ENCODE results near the gene TGM3. TPM values are rescaled to one million over a fixed set of nuclear protein-coding genes. Genes with fewer than 3 reads are reported as not detected.

Gene TGM3
- total RNA-seq, 2 experiments from 2014 or later: not detected

- CTCF ChIA-PET: interaction anchor here (0.6 to 1.0 kb wide), 4 partner anchors 11 to 415 kb away, joined by 3 to 4 read pairs (median 4); no protein-coding TSS in a partner anchor
- intact Hi-C loops (cut with DNase I, micrococcal nuclease): loop anchor here (2.0 to 5.0 kb wide), 3 partner anchors 139 to 379 kb away; partner anchors contain the start of gene STK35 (in 1 of the 2)
Measured at GRCh38 chr20:2346188-2346587, 50.4 kb downstream of the TGM3 start.

DNA sequence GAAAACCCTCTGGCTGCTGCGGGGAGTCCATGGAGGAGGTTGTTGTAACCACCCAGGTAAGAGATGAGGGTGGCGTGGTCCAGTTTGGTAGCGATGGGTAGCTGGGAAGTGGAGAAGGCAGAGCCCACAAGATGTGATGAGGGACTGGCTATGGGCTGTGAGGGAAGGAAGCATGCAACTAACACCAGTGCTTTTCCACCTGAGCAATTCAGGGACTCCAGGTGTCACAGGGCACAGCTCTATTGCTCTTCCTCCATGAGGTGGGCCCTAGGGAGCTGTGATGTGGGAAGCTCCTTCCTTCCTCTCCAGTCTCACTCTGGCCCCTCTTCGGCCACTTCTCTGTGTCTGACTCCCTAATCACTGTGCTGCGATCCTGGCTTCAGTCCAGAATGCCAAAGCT is 52.5 kb downstream of the TGM3 start:
- Mint-ChIP-seq H3K4me1 (peaks cover 6% of the 10 kb centered on the region), H3K4me3 (no peak overlapping the region), H3K9me3 (ENCODE audit: low read depth) (no peaks in the 10 kb centered on the region), H3K27ac (no peak overlapping the region), H3K36me3 (ENCODE audit: low read depth) (no peaks in the 10 kb centered on the region), H3K27me3 (peaks cover 12% of the 10 kb centered on the region)
- intact Hi-C loops (cut with DNase I, micrococcal nuclease): loop anchor here in 1 of 2 experiments (5.0 kb wide), 1 partner anchor 381 kb away; no protein-coding TSS in a partner anchor
- DNase-seq (no peak), ATAC-seq (no peak)
- ChIA-PET POLR2A (no interaction called here), CTCF (interaction anchor here (1.1 to 3.3 kb wide), 2 partner anchors 9 to 104 kb away, joined by 3 to 11 read pairs; no protein-coding TSS in a partner anchor)

More at GRCh38 chr20:2346188-2346587, 50.4 kb downstream of the TGM3 start:
- POLR2A ChIA-PET: no interaction called here
- no peak overlapping the region for H3K4me3 Mint-ChIP-seq
- peaks cover 7% of the 10 kb centered on the region for H3K27me3 Mint-ChIP-seq
- DNase-seq (no peak), ATAC-seq (no peak)
- H3K27ac Mint-ChIP-seq: no peak overlapping the region
- H3K9me3 Mint-ChIP-seq (ENCODE audit: low read depth): no peaks in the 10 kb centered on the region
- no peaks in the 10 kb centered on the region for H3K4me1 Mint-ChIP-seq
- H3K36me3 Mint-ChIP-seq (ENCODE audit: low read depth): no peaks in the 10 kb centered on the region

DNA sequence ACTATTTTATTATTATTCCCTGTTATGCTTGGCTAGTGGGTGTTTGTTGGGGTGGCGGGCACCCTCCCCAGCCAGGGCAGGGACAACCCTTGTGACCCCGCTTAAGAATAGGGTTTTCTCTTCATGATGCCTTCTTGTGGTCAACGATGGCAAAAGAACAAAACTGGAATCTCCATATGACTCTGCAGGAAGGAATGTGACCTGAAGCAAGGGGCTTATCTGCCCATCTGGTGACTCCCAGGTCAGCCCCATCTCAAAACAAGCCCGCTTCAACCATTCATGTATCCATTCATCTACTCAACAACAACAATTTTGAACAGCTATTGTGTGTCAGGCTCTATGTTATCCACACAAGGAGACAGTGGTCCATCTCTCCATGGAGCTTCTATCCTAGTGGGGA is 54.0 kb downstream of the TGM3 start:
- H3K27me3 Mint-ChIP-seq: peaks cover 17% of the 10 kb centered on the region
- H3K4me3 Mint-ChIP-seq: no peak overlapping the region
- POLR2A ChIA-PET: no interaction called here
- CTCF ChIA-PET: interaction anchor here (0.8 to 3.3 kb wide), 5 partner anchors 20 to 142 kb away, joined by 3 to 11 read pairs (median 4); no protein-coding TSS in a partner anchor
- no peaks in the 10 kb centered on the region for H3K9me3 Mint-ChIP-seq (ENCODE audit: low read depth)
- no peaks in the 10 kb centered on the region for H3K36me3 Mint-ChIP-seq (ENCODE audit: low read depth)
- DNase-seq (no peak), ATAC-seq (no peak)
- no peak overlapping the region for H3K27ac Mint-ChIP-seq
- H3K4me1 Mint-ChIP-seq: peaks cover 6% of the 10 kb centered on the region
- intact Hi-C loops (cut with DNase I, micrococcal nuclease): loop anchor here in 1 of 2 experiments (5.0 kb wide), 1 partner anchor 382 kb away; no protein-coding TSS in a partner anchor

GRCh38 chr20:2350606-2351005 is 54.8 kb downstream of the TGM3 start:
- DNase-seq: no peak
- H3K4me1 Mint-ChIP-seq: peaks cover 6% of the 10 kb centered on the region
- ChIA-PET POLR2A (no interaction called here), CTCF (interaction anchor here (0.5 to 3.3 kb wide), 8 partner anchors 15 to 156 kb away, joined by 3 to 11 read pairs (median 3); no protein-coding TSS in a partner anchor)
- no peak overlapping the region for H3K27ac Mint-ChIP-seq
- no peaks in the 10 kb centered on the region for H3K36me3 Mint-ChIP-seq (ENCODE audit: low read depth)
- no peaks in the 10 kb centered on the region for H3K9me3 Mint-ChIP-seq (ENCODE audit: low read depth)
- intact Hi-C loops (cut with DNase I, micrococcal nuclease): loop anchor here in 1 of 2 experiments (1.0 kb wide), 1 partner anchor 143 kb away; no protein-coding TSS in a partner anchor
- peaks cover 17% of the 10 kb centered on the region for H3K27me3 Mint-ChIP-seq
- ATAC-seq: no peak
- H3K4me3 Mint-ChIP-seq: no peak overlapping the region

GRCh38 chr20:2353231-2353630 is 57.4 kb downstream of the TGM3 start:
- H3K27ac Mint-ChIP-seq: no peak overlapping the region
- ChIA-PET CTCF (interaction anchor here (1.5 kb wide), 1 partner anchor 26 kb away, joined by 4 read pairs; no protein-coding TSS in a partner anchor), POLR2A (interaction anchor here (0.8 kb wide), 1 partner anchor 68 kb away, joined by 10 read pairs; no protein-coding TSS in a partner anchor)
- no peak for ATAC-seq
- no peaks in the 10 kb centered on the region for H3K36me3 Mint-ChIP-seq (ENCODE audit: low read depth)
- H3K9me3 Mint-ChIP-seq (ENCODE audit: low read depth): no peaks in the 10 kb centered on the region
- H3K4me1 Mint-ChIP-seq: peaks cover 6% of the 10 kb centered on the region
- intact Hi-C loops (cut with DNase I, micrococcal nuclease): no loop called here
- no peak overlapping the region for H3K4me3 Mint-ChIP-seq
- no peak for DNase-seq
- H3K27me3 Mint-ChIP-seq: peaks cover 10% of the 10 kb centered on the region

DNA sequence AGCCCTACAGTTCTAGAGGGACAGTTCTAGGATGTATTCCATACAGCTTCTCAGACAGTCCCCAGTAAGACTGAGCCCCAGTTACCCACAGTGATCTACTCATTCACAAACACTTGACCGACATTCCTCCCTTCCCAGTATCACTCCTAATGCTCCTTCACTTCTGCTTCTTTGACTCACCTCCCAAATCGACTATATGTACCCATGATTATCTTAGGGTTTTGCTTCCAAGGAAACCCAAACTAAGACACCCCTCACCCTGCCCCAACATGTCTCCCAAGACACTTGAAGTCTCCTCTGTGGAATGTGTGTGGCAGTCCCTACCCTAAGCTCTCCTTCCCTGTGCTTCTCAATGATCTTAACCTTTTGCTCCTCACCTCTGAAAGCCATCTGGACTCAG is 61.3 kb downstream of the TGM3 start:
- ChIA-PET POLR2A (no interaction called here), CTCF (interaction anchor here (0.7 to 1.8 kb wide), 7 partner anchors 8 to 95 kb away, joined by 3 to 7 read pairs (median 4); no protein-coding TSS in a partner anchor)
- H3K9me3 Mint-ChIP-seq (ENCODE audit: low read depth): peaks cover 14% of the 10 kb centered on the region
- H3K4me1 Mint-ChIP-seq: peaks cover 3% of the 10 kb centered on the region
- H3K27ac Mint-ChIP-seq: no peak overlapping the region
- H3K27me3 Mint-ChIP-seq: peaks cover 19% of the 10 kb centered on the region
- no peak overlapping the region for H3K4me3 Mint-ChIP-seq
- no peak for DNase-seq
- ATAC-seq: no peak
- no peaks in the 10 kb centered on the region for H3K36me3 Mint-ChIP-seq (ENCODE audit: low read depth)
- intact Hi-C loops (cut with DNase I, micrococcal nuclease): no loop called here

- no peaks in the 10 kb centered on the region for H3K4me1 Mint-ChIP-seq
- H3K27ac Mint-ChIP-seq: no peak overlapping the region
- H3K36me3 Mint-ChIP-seq (ENCODE audit: low read depth): no peaks in the 10 kb centered on the region
- ChIA-PET POLR2A (no interaction called here), CTCF (interaction anchor here (0.8 to 1.8 kb wide), 4 partner anchors 9 to 94 kb away, joined by 3 to 7 read pairs (median 4); no protein-coding TSS in a partner anchor)
- H3K27me3 Mint-ChIP-seq: peaks cover 16% of the 10 kb centered on the region
- intact Hi-C loops (cut with DNase I, micrococcal nuclease): no loop called here
- DNase-seq (no peak), ATAC-seq (no peak)
- H3K9me3 Mint-ChIP-seq (ENCODE audit: low read depth): peaks cover 14% of the 10 kb centered on the region
- H3K4me3 Mint-ChIP-seq: no peak overlapping the region
Measured at GRCh38 chr20:2358006-2358405, 62.2 kb downstream of the TGM3 start.

- no peak for ATAC-seq
- Mint-ChIP-seq H3K4me3 (no peak overlapping the region), H3K27me3 (peaks cover 15% of the 10 kb centered on the region), H3K4me1 (no peaks in the 10 kb centered on the region), H3K9me3 (ENCODE audit: low read depth) (peaks cover 14% of the 10 kb centered on the region), H3K27ac (no peak overlapping the region), H3K36me3 (ENCODE audit: low read depth) (no peaks in the 10 kb centered on the region)
- ChIA-PET CTCF (interaction anchor here (0.8 to 1.2 kb wide), 3 partner anchors 21 to 105 kb away, joined by 3 to 5 read pairs (median 5); no protein-coding TSS in a partner anchor), POLR2A (interaction anchor here (0.8 kb wide), 1 partner anchor 105 kb away, joined by 6 read pairs; no protein-coding TSS in a partner anchor)
- DNase-seq: no peak
- intact Hi-C loops (cut with DNase I, micrococcal nuclease): no loop called here
Measured at GRCh38 chr20:2361035-2361593, 65.3 kb downstream of the TGM3 start.

DNA sequence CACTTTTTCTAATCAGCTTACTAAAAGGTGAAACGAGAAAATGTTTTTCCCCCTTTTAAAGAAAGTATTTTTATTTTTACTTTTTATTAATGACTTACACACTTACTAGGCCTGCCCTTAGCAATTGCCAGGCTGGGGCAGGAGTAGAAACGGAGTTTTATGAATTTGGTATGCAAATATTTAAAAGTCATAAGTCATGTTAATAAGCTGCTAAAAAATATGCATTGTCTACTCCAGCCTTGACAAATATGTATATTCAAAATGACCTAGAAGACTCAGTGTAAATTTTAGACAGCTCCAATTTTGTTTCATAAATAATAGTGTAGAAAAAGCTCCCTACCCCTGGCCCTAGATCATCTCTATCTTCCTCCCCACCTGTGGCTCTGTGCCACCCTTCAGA is 67.4 kb downstream of the TGM3 start:
- no peak for DNase-seq
- Mint-ChIP-seq H3K36me3 (ENCODE audit: low read depth) (no peaks in the 10 kb centered on the region), H3K4me3 (no peak overlapping the region), H3K27me3 (peaks cover 24% of the 10 kb centered on the region), H3K4me1 (no peaks in the 10 kb centered on the region), H3K27ac (no peak overlapping the region), H3K9me3 (ENCODE audit: low read depth) (peaks cover 14% of the 10 kb centered on the region)
- POLR2A ChIA-PET: no interaction called here
- intact Hi-C loops (cut with DNase I, micrococcal nuclease): no loop called here
- CTCF ChIA-PET: interaction anchor here (0.6 to 2.0 kb wide), 5 partner anchors 24 to 134 kb away, joined by 3 to 7 read pairs (median 5); no protein-coding TSS in a partner anchor
- no peak for ATAC-seq

- H3K4me1 Mint-ChIP-seq: no peaks in the 10 kb centered on the region
- no peaks in the 10 kb centered on the region for H3K36me3 Mint-ChIP-seq (ENCODE audit: low read depth)
- ChIA-PET POLR2A (no interaction called here), CTCF (interaction anchor here (0.6 to 2.0 kb wide), 5 partner anchors 24 to 134 kb away, joined by 3 to 7 read pairs (median 5); no protein-coding TSS in a partner anchor)
- H3K27ac Mint-ChIP-seq: no peak overlapping the region
- DNase-seq (no peak), ATAC-seq (no peak)
- H3K4me3 Mint-ChIP-seq: no peak overlapping the region
- intact Hi-C loops (cut with DNase I, micrococcal nuclease): no loop called here
- peaks cover 25% of the 10 kb centered on the region for H3K27me3 Mint-ChIP-seq
- peaks cover 14% of the 10 kb centered on the region for H3K9me3 Mint-ChIP-seq (ENCODE audit: low read depth)
Measured at GRCh38 chr20:2363587-2363986, 67.8 kb downstream of the TGM3 start.

DNA sequence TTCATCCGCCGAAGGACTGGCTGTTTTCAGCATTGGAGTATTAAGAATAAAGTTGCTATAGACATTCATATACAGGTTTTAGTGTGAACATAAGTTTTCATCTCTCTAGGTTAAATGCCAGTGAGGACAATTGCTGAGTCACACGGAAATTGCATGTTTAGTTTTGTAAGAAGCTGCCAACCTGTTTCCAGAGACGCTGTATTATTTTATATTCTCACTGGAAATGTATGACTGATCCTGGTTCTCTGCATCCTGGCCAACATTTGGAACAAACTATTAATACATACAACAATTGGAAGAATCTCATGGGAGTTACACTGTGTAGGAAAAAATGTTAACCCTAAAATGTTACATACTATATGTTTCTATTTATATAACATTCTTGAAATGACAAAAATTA is 68.2 kb downstream of the TGM3 start:
- ATAC-seq (no peak), DNase-seq (no peak)
- intact Hi-C loops (cut with DNase I, micrococcal nuclease): no loop called here
- CTCF ChIA-PET: interaction anchor here (1.0 to 2.0 kb wide), 2 partner anchors 23 to 89 kb away, joined by 5 to 7 read pairs; no protein-coding TSS in a partner anchor
- H3K4me3 Mint-ChIP-seq: no peak overlapping the region
- peaks cover 14% of the 10 kb centered on the region for H3K9me3 Mint-ChIP-seq (ENCODE audit: low read depth)
- POLR2A ChIA-PET: no interaction called here
- H3K36me3 Mint-ChIP-seq (ENCODE audit: low read depth): no peaks in the 10 kb centered on the region
- peaks cover 26% of the 10 kb centered on the region for H3K27me3 Mint-ChIP-seq
- no peak overlapping the region for H3K27ac Mint-ChIP-seq
- no peaks in the 10 kb centered on the region for H3K4me1 Mint-ChIP-seq

Measured in activated CD4-positive, alpha-beta T cell treated with anti-CD3 and anti-CD28 coated beads for 36 hours (primary cell).